HUES6 (cell line): Measurements from ENCODE around the gene RAD17.
"Not testable (repeated sequence)": the region's sequence is repeated elsewhere in the genome, so short reads cannot be mapped to it uniquely, and the experiment has no call there.

Experiments
- H3K27ac ChIP-seq: 2 replicates; pipeline ENCODE4 v1.7.0; 2013; ENCODE audit warnings: low read depth, mild to moderate bottlenecking, low read length, inconsistent platforms
- H3K27me3 ChIP-seq: 2 replicates; pipeline ENCODE4 v1.6.1; 2013; ENCODE audit warnings: low read length; ENCODE audit not compliant: control insufficient read depth, insufficient read depth
- H3K36me3 ChIP-seq: 2 replicates; pipeline ENCODE4 v1.6.1; 2013; ENCODE audit warnings: low read length; ENCODE audit not compliant: control insufficient read depth, insufficient read depth
- H3K4me1 ChIP-seq: 2 replicates; pipeline ENCODE4 v1.6.1; 2013; ENCODE audit warnings: low read length; ENCODE audit not compliant: control insufficient read depth, insufficient read depth
- H3K4me3 ChIP-seq: 2 replicates; pipeline ENCODE4 v1.5.1; 2013; ENCODE audit warnings: low read depth, low read length
- H3K9ac ChIP-seq: one replicate; pipeline ENCODE4 v1.6.1; 2013; ENCODE audit warnings: mild to moderate bottlenecking, low read length
- H3K9me3 ChIP-seq: 2 replicates; pipeline ENCODE4 v1.6.1; 2013; ENCODE audit warnings: low read depth, low read length; ENCODE audit not compliant: control insufficient read depth, insufficient read depth

Gene RAD17

GRCh38 chr5:69369340-69370121 is at the start of gene RAD17, which contains the start of the genes AK6 and TAF9:
TSS of gene RAD17 (plus strand) at chr5:69369818. CDS start at chr5:69372209, 2,391 bp downstream.
TSS of gene AK6 (minus strand) at chr5:69369520. CDS start at chr5:69369490, 30 bp downstream.
TSS of gene TAF9 (minus strand) at chr5:69369520. CDS start at chr5:69365737, 3,783 bp downstream.
- Histone ChIP-seq H3K9ac (peak within 1 kb of the TSS; percentile 99), H3K9me3 (no peaks in the 10 kb centered on the region), H3K27me3 (no peaks in the 10 kb centered on the region), H3K4me3 (peak within 1 kb of the TSS; percentile 87), H3K36me3 (peaks cover 36% of the 10 kb centered on the region), H3K27ac (peak within 1 kb of the TSS; percentile 97), H3K4me1 (peaks cover 6% of the 10 kb centered on the region)

GRCh38 chr5:69326365-69326764 is 43.3 kb upstream of the RAD17 start:
- no peak overlapping the region for H3K9ac ChIP-seq
- H3K27me3 ChIP-seq, result no peaks in the 10 kb centered on the region
- no peak overlapping the region for H3K27ac ChIP-seq
- H3K36me3 ChIP-seq, result no peaks in the 10 kb centered on the region
- H3K9me3 ChIP-seq, result no peaks in the 10 kb centered on the region
- H3K4me1 ChIP-seq, result no peaks in the 10 kb centered on the region
- no peak overlapping the region for H3K4me3 ChIP-seq

- Histone ChIP-seq H3K9me3 (no peaks in the 10 kb centered on the region), H3K36me3 (no peaks in the 10 kb centered on the region), H3K4me3 (no peak overlapping the region), H3K27me3 (no peaks in the 10 kb centered on the region), H3K9ac (no peak overlapping the region), H3K27ac (no peak overlapping the region), H3K4me1 (no peaks in the 10 kb centered on the region; the same call in 1 of the 2 replicates)
These were observed 39.6 kb upstream of the RAD17 start for GRCh38 chr5:69329905-69330489.

GRCh38 chr5:69331528-69332445 is 37.8 kb upstream of the RAD17 start:
- H3K27ac ChIP-seq, result no peak overlapping the region
- no peak overlapping the region for H3K9ac ChIP-seq
- no peaks in the 10 kb centered on the region for H3K36me3 ChIP-seq
- no peaks in the 10 kb centered on the region for H3K9me3 ChIP-seq
- no peaks in the 10 kb centered on the region; the same call in 1 of the 2 replicates for H3K4me1 ChIP-seq
- H3K4me3 ChIP-seq, result peak overlapping the region; percentile 19; the same call in 1 of the 2 replicates
- H3K27me3 ChIP-seq, result no peaks in the 10 kb centered on the region

- H3K36me3 ChIP-seq, H3K9ac ChIP-seq, H3K27me3 ChIP-seq, H3K4me3 ChIP-seq, H3K4me1 ChIP-seq, H3K27ac ChIP-seq, H3K9me3 ChIP-seq: not testable (repeated sequence)
These were observed 35.8 kb upstream of the RAD17 start for GRCh38 chr5:69333668-69334315.

GRCh38 chr5:69334793-69335268 is 34.8 kb upstream of the RAD17 start:
- Histone ChIP-seq H3K4me1 (no peaks in the 10 kb centered on the region; the same call in 1 of the 2 replicates), H3K9ac (no peak overlapping the region), H3K27me3 (no peaks in the 10 kb centered on the region), H3K4me3 (no peak overlapping the region), H3K27ac (no peak overlapping the region), H3K36me3 (no peaks in the 10 kb centered on the region), H3K9me3 (no peaks in the 10 kb centered on the region)

- no peak overlapping the region for H3K9ac ChIP-seq
- no peaks in the 10 kb centered on the region; the same call in 1 of the 2 replicates for H3K4me1 ChIP-seq
- H3K36me3 ChIP-seq, result no peaks in the 10 kb centered on the region
- no peak overlapping the region for H3K4me3 ChIP-seq
- H3K9me3 ChIP-seq, result no peaks in the 10 kb centered on the region
- no peaks in the 10 kb centered on the region for H3K27me3 ChIP-seq
- H3K27ac ChIP-seq, result no peak overlapping the region
These were observed 34.2 kb upstream of the RAD17 start for GRCh38 chr5:69335341-69335935.

GRCh38 chr5:69341520-69342161 is 28.0 kb upstream of the RAD17 start:
- no peak overlapping the region for H3K9ac ChIP-seq
- H3K4me1 ChIP-seq, result no peaks in the 10 kb centered on the region
- no peak overlapping the region for H3K4me3 ChIP-seq
- H3K36me3 ChIP-seq, result no peaks in the 10 kb centered on the region
- H3K27me3 ChIP-seq, result no peaks in the 10 kb centered on the region
- no peak overlapping the region for H3K27ac ChIP-seq
- H3K9me3 ChIP-seq, result no peaks in the 10 kb centered on the region

- Histone ChIP-seq H3K4me3 (no peak overlapping the region), H3K9ac (no peak overlapping the region), H3K4me1 (no peaks in the 10 kb centered on the region), H3K27ac (no peak overlapping the region), H3K36me3 (no peaks in the 10 kb centered on the region), H3K27me3 (no peaks in the 10 kb centered on the region), H3K9me3 (no peaks in the 10 kb centered on the region)
These were observed 26.5 kb upstream of the RAD17 start for GRCh38 chr5:69343083-69343482.

- H3K4me1 ChIP-seq, result no peaks in the 10 kb centered on the region
- H3K27ac ChIP-seq, result no peak overlapping the region
- no peaks in the 10 kb centered on the region for H3K9me3 ChIP-seq
- H3K36me3 ChIP-seq, result peaks cover 33% of the 10 kb centered on the region
- no peak overlapping the region for H3K4me3 ChIP-seq
- H3K27me3 ChIP-seq, result no peaks in the 10 kb centered on the region
- no peak overlapping the region for H3K9ac ChIP-seq
These were observed 19.0 kb upstream of the RAD17 start for GRCh38 chr5:69350664-69351063.
